Measurements from ENCODE around the gene SKI.

The SKI gene

DNA sequence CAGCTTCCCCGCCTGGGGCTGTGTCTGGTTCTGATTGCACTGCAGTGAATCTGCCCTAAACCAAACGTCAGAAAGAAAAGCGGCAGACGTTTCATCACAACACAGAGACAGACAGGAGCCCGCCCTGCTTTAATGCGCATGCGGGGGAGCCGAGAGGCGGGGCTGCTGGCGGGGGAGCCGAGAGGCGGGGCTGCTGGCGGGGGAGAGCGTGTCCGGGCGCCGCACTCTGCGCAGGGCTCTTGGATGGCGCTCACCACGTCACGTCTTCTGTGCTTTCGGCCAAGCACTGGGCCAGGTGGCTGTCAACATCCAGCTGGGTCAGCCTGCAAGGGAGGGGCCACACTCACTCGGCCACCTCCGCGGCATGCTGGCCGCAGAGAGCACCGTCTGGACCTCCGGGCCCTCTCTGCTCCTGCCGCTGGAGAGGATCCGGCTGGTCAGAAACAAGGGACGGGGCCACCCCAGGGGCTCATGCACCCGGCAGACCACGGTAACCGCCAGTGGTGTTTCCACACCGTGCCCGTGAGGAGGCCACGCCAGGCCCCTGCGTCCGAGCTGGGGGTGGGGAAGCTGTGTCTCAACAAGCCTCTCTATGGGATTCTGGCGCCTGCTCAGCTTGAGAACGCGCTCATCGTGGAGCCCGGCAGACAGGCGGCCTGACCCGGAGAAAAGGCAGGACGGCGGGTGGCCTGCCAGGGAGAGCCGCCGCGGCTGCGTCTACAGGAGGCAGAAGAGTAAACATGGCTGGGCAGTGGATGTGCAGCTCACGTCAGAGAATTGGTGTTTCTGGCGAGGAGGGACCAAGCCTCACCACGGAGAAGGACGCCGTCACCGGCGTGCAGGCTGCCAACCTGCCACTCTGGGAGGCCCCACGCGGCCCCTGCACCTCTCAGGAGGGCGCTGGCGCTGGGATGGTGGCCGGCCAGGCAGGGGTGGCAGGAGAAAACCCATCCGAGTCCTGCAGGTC lies 38.4 kb upstream of the SKI start:
- H3K9me3 Mint-ChIP-seq: no peaks in the 10 kb centered on the region
- H3K27me3 Mint-ChIP-seq: no peaks in the 10 kb centered on the region
- peaks cover 34% of the 10 kb centered on the region for H3K4me1 Mint-ChIP-seq (ENCODE audit: low read depth)
- H3K27ac Mint-ChIP-seq: peak overlapping the region; percentile 91
- H3K36me3 Mint-ChIP-seq (ENCODE audit: low read depth): peaks cover 39% of the 10 kb centered on the region
- H3K4me3 Mint-ChIP-seq: peak overlapping the region; percentile 79
- peak; percentile 94 for DNase-seq

GRCh38 chr1:2190491-2190976 lies 37.6 kb upstream of the SKI start:
- peaks cover 33% of the 10 kb centered on the region for H3K36me3 Mint-ChIP-seq (ENCODE audit: low read depth)
- DNase-seq: no peak
- H3K4me1 Mint-ChIP-seq (ENCODE audit: low read depth): peaks cover 32% of the 10 kb centered on the region
- peak overlapping the region; percentile 50 for H3K27ac Mint-ChIP-seq
- no peaks in the 10 kb centered on the region for H3K27me3 Mint-ChIP-seq
- H3K4me3 Mint-ChIP-seq: peak overlapping the region; percentile 44
- no peaks in the 10 kb centered on the region for H3K9me3 Mint-ChIP-seq

- H3K27ac Mint-ChIP-seq: peak overlapping the region; percentile 78
- H3K9me3 Mint-ChIP-seq: no peaks in the 10 kb centered on the region
- H3K27me3 Mint-ChIP-seq: no peaks in the 10 kb centered on the region
- peak overlapping the region; percentile 80 for H3K4me3 Mint-ChIP-seq
- H3K4me1 Mint-ChIP-seq (ENCODE audit: low read depth): peaks cover 30% of the 10 kb centered on the region
- H3K36me3 Mint-ChIP-seq (ENCODE audit: low read depth): peaks cover 24% of the 10 kb centered on the region
- no peak for DNase-seq
Observed at GRCh38 chr1:2192031-2192995, 35.8 kb upstream of the SKI start.

GRCh38 chr1:2193514-2194281 lies 34.4 kb upstream of the SKI start:
- Mint-ChIP-seq H3K27ac (peak overlapping the region; percentile 77), H3K27me3 (no peaks in the 10 kb centered on the region), H3K36me3 (ENCODE audit: low read depth) (peaks cover 19% of the 10 kb centered on the region), H3K9me3 (no peaks in the 10 kb centered on the region), H3K4me3 (peak overlapping the region; percentile 80), H3K4me1 (ENCODE audit: low read depth) (peaks cover 39% of the 10 kb centered on the region)
- DNase-seq: no peak

GRCh38 chr1:2194319-2194897 lies 33.7 kb upstream of the SKI start, which contains the start of gene FAAP20:
Gene FAAP20 (minus strand): TSS chr1:2194772. CDS start chr1:2194749, 23 bp downstream.
- H3K4me3 Mint-ChIP-seq: peak within 1 kb of the TSS; percentile 83
- no peaks in the 10 kb centered on the region for H3K27me3 Mint-ChIP-seq
- peaks cover 16% of the 10 kb centered on the region for H3K36me3 Mint-ChIP-seq (ENCODE audit: low read depth)
- peaks cover 44% of the 10 kb centered on the region for H3K4me1 Mint-ChIP-seq (ENCODE audit: low read depth)
- peak; percentile 92 for DNase-seq
- no peaks in the 10 kb centered on the region for H3K9me3 Mint-ChIP-seq
- peak within 1 kb of the TSS; percentile 95 for H3K27ac Mint-ChIP-seq

GRCh38 chr1:2194898-2195673 lies 33.0 kb upstream of the SKI start:
- Mint-ChIP-seq H3K9me3 (no peaks in the 10 kb centered on the region), H3K4me1 (ENCODE audit: low read depth) (peaks cover 44% of the 10 kb centered on the region), H3K4me3 (peak overlapping the region; percentile 83), H3K27me3 (no peaks in the 10 kb centered on the region), H3K36me3 (ENCODE audit: low read depth) (peaks cover 13% of the 10 kb centered on the region), H3K27ac (peak overlapping the region; percentile 95)
- peak; percentile 95 for DNase-seq

DNA sequence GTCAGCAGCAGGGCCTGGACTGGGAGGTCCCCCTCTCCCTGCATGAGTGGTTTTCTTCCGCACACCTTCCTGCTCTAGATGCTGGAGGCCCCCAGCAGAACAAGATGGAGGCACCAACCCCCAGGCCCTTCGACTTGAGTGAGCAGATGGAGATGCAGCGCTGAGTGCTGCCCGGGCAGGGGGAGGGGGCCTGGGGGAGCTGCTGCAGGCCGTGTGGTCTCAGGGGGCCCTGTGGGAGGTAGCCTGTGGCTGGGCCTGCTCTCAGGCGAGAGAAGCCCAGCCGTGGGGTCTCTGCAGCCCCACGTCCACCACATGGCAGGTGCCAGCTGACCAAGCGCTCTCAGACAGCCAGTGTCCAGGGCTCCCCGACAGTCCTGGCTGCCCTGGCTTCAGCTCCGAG lies 32.3 kb upstream of the SKI start:
- Mint-ChIP-seq H3K27ac (peak overlapping the region; percentile 95), H3K4me1 (ENCODE audit: low read depth) (peaks cover 40% of the 10 kb centered on the region), H3K36me3 (ENCODE audit: low read depth) (peaks cover 10% of the 10 kb centered on the region), H3K27me3 (no peaks in the 10 kb centered on the region), H3K4me3 (no peak overlapping the region), H3K9me3 (no peaks in the 10 kb centered on the region)
- DNase-seq: no peak

DNA sequence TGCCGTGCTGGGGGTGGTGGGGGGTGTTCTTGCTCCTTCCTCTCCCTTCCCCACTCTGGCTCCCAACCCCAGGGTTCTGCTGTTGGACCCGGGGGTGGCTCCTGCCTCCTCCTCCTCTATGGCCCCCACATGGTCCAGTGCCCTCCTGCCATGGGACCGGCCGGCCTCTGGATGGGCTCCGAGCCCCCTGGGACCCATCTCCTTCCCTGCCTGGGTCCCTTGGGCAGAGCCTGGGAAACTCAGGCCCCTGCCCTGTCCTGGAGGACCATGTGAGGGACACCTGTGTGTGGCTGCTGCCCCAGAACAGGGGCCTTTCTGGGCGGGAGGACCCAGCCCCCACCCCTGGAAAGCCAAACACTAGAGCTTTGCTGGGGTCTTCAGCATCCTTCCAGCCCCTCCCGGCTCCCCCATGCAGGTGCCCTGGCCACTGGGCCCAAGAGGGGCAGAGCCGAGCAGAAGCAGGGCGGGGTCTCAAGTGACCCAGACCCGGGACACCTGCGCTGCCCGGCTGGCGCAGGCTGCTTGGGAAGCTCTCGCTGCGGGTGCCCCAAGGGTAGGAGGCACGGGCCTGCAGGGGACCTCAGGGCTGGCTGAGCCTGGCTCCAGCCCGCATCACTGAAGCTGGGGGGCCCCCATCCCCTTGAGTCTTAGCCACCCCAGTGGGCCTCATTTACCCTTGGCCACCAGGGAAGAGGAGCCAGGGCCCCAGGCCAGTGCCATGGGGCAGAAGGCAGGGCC lies 31.0 kb upstream of the SKI start:
- H3K27ac Mint-ChIP-seq: no peak overlapping the region
- no peak for DNase-seq
- peaks cover 7% of the 10 kb centered on the region for H3K36me3 Mint-ChIP-seq (ENCODE audit: low read depth)
- H3K4me3 Mint-ChIP-seq: no peak overlapping the region
- H3K27me3 Mint-ChIP-seq: no peaks in the 10 kb centered on the region
- peaks cover 34% of the 10 kb centered on the region for H3K4me1 Mint-ChIP-seq (ENCODE audit: low read depth)
- H3K9me3 Mint-ChIP-seq: no peaks in the 10 kb centered on the region

DNA sequence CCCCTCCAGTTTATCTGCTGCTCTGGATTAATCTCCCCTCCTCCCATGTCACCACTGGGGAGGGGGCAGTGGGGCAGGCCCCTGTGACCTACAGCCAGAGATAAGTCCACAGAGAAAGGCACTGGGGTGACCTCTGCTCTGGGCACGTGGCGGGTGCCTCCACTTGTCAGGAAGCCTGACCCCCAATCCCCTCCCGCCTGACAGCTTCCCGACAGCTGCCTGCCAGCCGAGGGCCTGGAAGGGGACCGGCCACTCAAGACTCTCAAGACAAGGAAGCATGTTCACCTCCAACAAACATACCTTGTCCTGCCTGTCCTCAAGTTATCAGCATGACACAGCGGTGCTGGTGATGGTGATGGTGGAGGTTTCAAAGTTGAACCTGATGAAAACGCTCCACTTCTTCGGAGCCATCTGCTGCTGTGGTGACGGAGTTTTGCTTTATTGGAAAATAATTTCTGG lies 30.4 kb upstream of the SKI start:
- Mint-ChIP-seq H3K27ac (peak overlapping the region; percentile 92), H3K4me3 (no peak overlapping the region), H3K27me3 (no peaks in the 10 kb centered on the region), H3K4me1 (ENCODE audit: low read depth) (peaks cover 31% of the 10 kb centered on the region), H3K36me3 (ENCODE audit: low read depth) (peaks cover 3% of the 10 kb centered on the region), H3K9me3 (no peaks in the 10 kb centered on the region)
- no peak for DNase-seq

- Mint-ChIP-seq H3K4me1 (ENCODE audit: low read depth) (peaks cover 25% of the 10 kb centered on the region), H3K36me3 (ENCODE audit: low read depth) (no peaks in the 10 kb centered on the region), H3K27me3 (no peaks in the 10 kb centered on the region), H3K4me3 (peak overlapping the region; percentile 90), H3K27ac (peak overlapping the region; percentile 92), H3K9me3 (no peaks in the 10 kb centered on the region)
- DNase-seq: no peak
Observed at GRCh38 chr1:2198571-2198970, 29.5 kb upstream of the SKI start.

DNA sequence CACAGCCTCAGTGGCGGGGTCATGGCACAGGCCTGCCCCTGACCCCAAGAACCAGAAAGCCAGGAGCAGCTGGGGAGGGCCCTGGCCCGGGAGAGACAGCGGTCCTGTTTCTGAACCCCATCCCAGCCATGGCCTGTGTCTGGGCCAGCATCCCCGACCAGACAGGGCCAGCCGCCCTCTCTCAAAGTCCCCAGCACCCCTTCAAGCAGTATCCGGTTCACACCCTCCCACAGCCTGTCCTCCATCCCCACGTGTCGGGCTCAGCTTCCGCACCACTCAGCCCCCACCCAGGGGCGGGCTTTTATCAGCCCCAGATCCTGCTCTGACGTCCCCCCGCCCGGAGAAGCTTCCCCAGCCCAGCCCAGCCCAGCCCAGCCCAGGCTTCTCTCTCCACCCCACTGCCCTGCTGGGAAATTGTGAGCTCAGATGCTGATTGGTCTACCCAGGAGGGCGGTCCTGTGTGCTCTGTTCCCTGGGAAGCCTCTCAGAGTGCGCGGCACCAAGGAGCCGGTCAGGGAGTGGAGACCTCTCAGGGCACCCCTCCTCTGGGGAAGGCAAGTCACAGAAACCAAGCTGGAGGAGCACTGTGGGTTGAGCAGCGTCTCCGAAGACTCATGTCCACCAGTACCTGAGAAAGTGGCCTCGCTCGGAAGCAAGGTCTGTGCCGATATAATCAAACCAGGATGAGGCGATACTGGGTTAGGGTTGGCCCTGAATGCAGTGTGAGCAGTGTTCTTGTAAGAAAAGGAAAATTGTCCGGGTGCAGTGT lies 28.9 kb upstream of the SKI start:
- Mint-ChIP-seq H3K4me3 (peak overlapping the region; percentile 90), H3K27me3 (no peaks in the 10 kb centered on the region), H3K9me3 (no peaks in the 10 kb centered on the region)

More for the DNA sequence above, 28.9 kb upstream of the SKI start:
- no peaks in the 10 kb centered on the region for H3K36me3 Mint-ChIP-seq (ENCODE audit: low read depth)
- peaks cover 25% of the 10 kb centered on the region for H3K4me1 Mint-ChIP-seq (ENCODE audit: low read depth)
- peak; percentile 85 for DNase-seq
- peak overlapping the region; percentile 92 for H3K27ac Mint-ChIP-seq
